ENCODE results near the gene CHST11. TPM values are rescaled to one million over a fixed set of nuclear protein-coding genes. Genes with fewer than 3 reads are reported as not detected.

The CHST11 gene
- total RNA-seq, 1 experiment from 2014 or later = 6.7 TPM

DNA sequence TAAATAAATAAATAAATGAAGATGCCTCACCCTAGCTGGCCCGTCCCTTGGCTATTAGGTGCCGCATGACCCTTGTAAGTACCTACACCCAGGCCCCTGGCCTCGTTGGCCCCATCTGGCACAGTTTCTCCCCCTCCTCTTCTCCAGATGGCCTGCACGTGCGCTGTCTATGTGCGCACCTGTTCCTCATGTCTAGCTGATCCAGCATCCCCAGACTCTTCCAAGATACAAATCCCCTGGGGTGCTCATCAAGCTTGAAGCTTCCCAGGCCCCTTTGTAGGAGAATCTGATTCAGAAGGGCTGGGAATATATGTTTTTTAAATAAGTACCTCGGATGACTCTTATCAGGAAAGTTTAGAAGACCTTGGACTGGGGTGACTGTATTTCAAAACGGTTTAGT, 133.3 kb downstream of the CHST11 start:
- no peak overlapping the region; a peak in 1 of 7 replicates for H3K27ac Mint-ChIP-seq
- DNase-seq = no peak
- Histone ChIP-seq H3K79me2 (ENCODE audit: insufficient read depth, low read length) (0 out of 2 replicates have a peak, but pooled peaks cover 2% of the 10 kb centered on the region), H3K27ac (ENCODE audit: insufficient read length, low read depth, low read length) (no peak overlapping the region), H3K56ac (ENCODE audit: insufficient read length, low read depth, low read length) (no peak overlapping the region), H3K27me3 (ENCODE audit: insufficient read depth, low read length) (no peaks in the 10 kb centered on the region), H4K91ac (ENCODE audit: insufficient read length, low read depth, low read length) (no peak overlapping the region), H4K20me1 (ENCODE audit: control insufficient read depth, insufficient read depth, insufficient read length) (no peaks in the 10 kb centered on the region), H3K4ac (ENCODE audit: low read depth, low read length) (no peak overlapping the region), H3K4me1 (ENCODE audit: insufficient read depth, low read length) (no peaks in the 10 kb centered on the region; the same call in 1 of the 2 replicates), H4K5ac (ENCODE audit: insufficient read length, low read depth, low read length) (no peak overlapping the region), H3K18ac (ENCODE audit: insufficient read length, low read depth, low read length) (no peak overlapping the region), H2BK12ac (ENCODE audit: insufficient read length, low read depth, low read length) (no peak overlapping the region), H3K9me3 (ENCODE audit: control insufficient read depth, low read depth, low read length) (no peaks in the 10 kb centered on the region), H3K23ac (ENCODE audit: insufficient read length, low read depth, low read length) (no peak overlapping the region), H2AK5ac (ENCODE audit: insufficient read length, low read length) (no peak overlapping the region), H3T11ph (ENCODE audit: low read length) (no peak overlapping the region), H3K79me1 (ENCODE audit: insufficient read depth, low read depth, low read length, poor library complexity, severe bottlenecking) (no peaks in the 10 kb centered on the region), H2BK15ac (ENCODE audit: low read depth, low read length) (no peak overlapping the region), H3K4me2 (ENCODE audit: insufficient read depth, insufficient read length, low read length) (no peak overlapping the region), H3K14ac (ENCODE audit: insufficient read depth, low read length) (no peak overlapping the region), H2BK120ac (ENCODE audit: low read depth, low read length, poor library complexity, severe bottlenecking) (no peak overlapping the region), H3K23me2 (ENCODE audit: insufficient read length, low read depth, low read length, poor library complexity, severe bottlenecking) (no peaks in the 10 kb centered on the region), H2AFZ (ENCODE audit: low read length) (no peak overlapping the region), H4K8ac (replicated peaks; ENCODE audit: insufficient read length, low read depth, low read length) (no peak overlapping the region), H2BK5ac (ENCODE audit: insufficient read length, low read length) (no peak overlapping the region), H3K9ac (ENCODE audit: extremely low read depth, insufficient read length, low read length) (no peak overlapping the region), H2BK20ac (ENCODE audit: low read depth, low read length, poor library complexity, severe bottlenecking) (no peak overlapping the region)
- H3K9me3 Mint-ChIP-seq = no peaks in the 10 kb centered on the region; a peak in 3 of 5 replicates
- H3K36me3 Mint-ChIP-seq (ENCODE audit: insufficient read depth in 1 of 3, low read depth in 3 of 3) = no peaks in the 10 kb centered on the region
- no peak overlapping the region; a peak in 1 of 5 replicates for H3K4me3 Mint-ChIP-seq
- H3K4me1 Mint-ChIP-seq = peaks cover 9 to 13% of the 10 kb centered on the region in 2 experiments
- no peak for TF ChIP-seq CTCF (conservative IDR thresholded peaks at IDR 0.05)
- WGBS (ENCODE audit: extremely low coverage, insufficient read length, low lambda C conversion rate) = no CpG with 5 or more reads among the region's 8 CpGs
- no peaks in the 10 kb centered on the region; the same call in 1 of the 2 replicates for H3K27me3 Mint-ChIP-seq (ENCODE audit: low read depth)
